GM18873 (cell line): Measurements from ENCODE around the gene SSPN.

ENCODE experiments used
- ATAC-seq: cut with Tn5 transposase; IDR thresholded peaks from one replicate; pipeline ENCODE4 v1.9.1; 2021; ENCODE audit warnings: mild to moderate bottlenecking, moderate library complexity, moderate number of reproducible peaks; ENCODE audit not compliant: unreplicated experiment, low FRiP score

The SSPN gene

GRCh38 chr12:26185532-26186320 is 9.6 kb upstream of the SSPN start:
- ATAC-seq = no peak

GRCh38 chr12:26187014-26187798 is 8.2 kb upstream of the SSPN start:
- no peak for ATAC-seq

- ATAC-seq = no peak
Observed at GRCh38 chr12:26188127-26188526, 7.2 kb upstream of the SSPN start.

- no peak for ATAC-seq
Observed at GRCh38 chr12:26188641-26189040, 6.7 kb upstream of the SSPN start.

- no peak for ATAC-seq
Observed at GRCh38 chr12:26192142-26192541, 3.2 kb upstream of the SSPN start.

GRCh38 chr12:26193539-26193938 is 1.8 kb upstream of the SSPN start:
- no peak for ATAC-seq

- no peak for ATAC-seq
Observed at GRCh38 chr12:26195641-26196420, 458 bp downstream of the SSPN start.

- no peak for ATAC-seq
Observed at GRCh38 chr12:26196421-26196716, 996 bp downstream of the SSPN start.

- no peak for ATAC-seq
Observed at GRCh38 chr12:26197832-26198231, 2.5 kb downstream of the SSPN start.

- ATAC-seq = no peak
Observed at GRCh38 chr12:26198742-26199141, 3.4 kb downstream of the SSPN start.

- no peak for ATAC-seq
Observed at GRCh38 chr12:26203167-26203780, 7.9 kb downstream of the SSPN start.

GRCh38 chr12:26204612-26205289 is 9.4 kb downstream of the SSPN start:
- ATAC-seq = no peak

- no peak for ATAC-seq
Observed at GRCh38 chr12:26205298-26205697, 9.9 kb downstream of the SSPN start.

GRCh38 chr12:26205941-26206340 is 10.6 kb downstream of the SSPN start:
- no peak for ATAC-seq

GRCh38 chr12:26211331-26211730 is 16.0 kb downstream of the SSPN start:
- no peak for ATAC-seq

GRCh38 chr12:26212396-26212795 is 17.0 kb downstream of the SSPN start:
- no peak for ATAC-seq

- no peak for ATAC-seq
Observed at GRCh38 chr12:26212988-26213387, 17.6 kb downstream of the SSPN start.

- ATAC-seq = no peak
Observed at GRCh38 chr12:26214121-26214520, 18.7 kb downstream of the SSPN start.

- no peak for ATAC-seq
Observed at GRCh38 chr12:26219736-26220135, 24.4 kb downstream of the SSPN start.

GRCh38 chr12:26224657-26225056 is 29.3 kb downstream of the SSPN start:
- ATAC-seq = no peak
